Activated naive CD8-positive, alpha-beta T cell treated with anti-CD3 and anti-CD28 coated beads, Interleukin-2, amount 50 U/mL, for 24 hours (primary cell): ENCODE data around the gene DAPL1.

Experiments used
- ATAC-seq: fragments of 150-1000 bp; cut with Tn5 transposase; one replicate; pipeline ENCODE4 v1.10.0; 2021
- DNase-seq: peaks from one replicate; pipeline ENCODE4 v3.0.0; 2021
- H3K27ac Mint-ChIP-seq: one replicate; pipeline ENCODE4 v1.8.0; 2021; ENCODE audit warnings: mild to moderate bottlenecking, mixed read lengths
- H3K27me3 Mint-ChIP-seq: one replicate; pipeline ENCODE4 v1.8.0; 2021; ENCODE audit warnings: mixed read lengths
- H3K36me3 Mint-ChIP-seq: one replicate; pipeline ENCODE4 v1.8.0; 2021; ENCODE audit warnings: low read depth, mixed read lengths
- H3K4me1 Mint-ChIP-seq: one replicate; pipeline ENCODE4 v1.8.0; 2021; ENCODE audit warnings: mixed read lengths
- H3K4me3 Mint-ChIP-seq: one replicate; pipeline ENCODE4 v1.8.0; 2021; ENCODE audit warnings: mild to moderate bottlenecking, moderate library complexity, mixed read lengths
- H3K9me3 Mint-ChIP-seq: one replicate; pipeline ENCODE4 v1.8.0; 2021; ENCODE audit warnings: mixed read lengths

Gene DAPL1

DNA sequence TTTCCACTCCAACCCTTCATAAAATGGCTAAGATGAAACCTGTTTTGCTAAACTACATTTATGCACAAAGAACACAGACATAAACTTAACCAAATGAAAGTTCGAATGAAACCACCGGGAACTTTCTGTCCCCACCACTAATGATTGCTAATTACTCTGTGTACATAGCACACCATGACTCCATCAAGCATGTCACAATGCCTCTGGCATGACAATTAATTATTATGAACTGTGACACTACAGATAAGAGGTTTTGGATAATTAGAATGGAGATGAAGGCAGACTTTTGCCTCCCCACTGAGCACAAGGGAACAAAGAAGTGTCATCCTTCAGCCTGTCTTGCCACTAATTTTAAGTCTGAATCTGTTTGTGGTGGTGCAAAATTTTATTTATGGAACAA is 1.5 kb downstream of the DAPL1 start:
- Mint-ChIP-seq H3K36me3 (no peaks in the 10 kb centered on the region), H3K9me3 (no peaks in the 10 kb centered on the region), H3K27me3 (peaks cover 5% of the 10 kb centered on the region), H3K4me1 (no peaks in the 10 kb centered on the region), H3K27ac (no peak overlapping the region), H3K4me3 (no peak overlapping the region)
- no peak for DNase-seq
- no peak for ATAC-seq

GRCh38 chr2:158797963-158798700 is 3.0 kb downstream of the DAPL1 start:
- Mint-ChIP-seq H3K36me3 (no peaks in the 10 kb centered on the region), H3K4me1 (no peaks in the 10 kb centered on the region), H3K9me3 (no peaks in the 10 kb centered on the region), H3K27ac (no peak overlapping the region), H3K27me3 (peaks cover 5% of the 10 kb centered on the region), H3K4me3 (no peak overlapping the region)
- ATAC-seq (no peak), DNase-seq (no peak)

- DNase-seq (no peak), ATAC-seq (no peak)
- Mint-ChIP-seq H3K4me3 (no peak overlapping the region), H3K9me3 (no peaks in the 10 kb centered on the region), H3K4me1 (no peaks in the 10 kb centered on the region), H3K36me3 (no peaks in the 10 kb centered on the region), H3K27me3 (peaks cover 5% of the 10 kb centered on the region), H3K27ac (no peak overlapping the region)
Observed at GRCh38 chr2:158799181-158799580, 4.1 kb downstream of the DAPL1 start.

- H3K9me3 Mint-ChIP-seq = no peaks in the 10 kb centered on the region
- DNase-seq (no peak), ATAC-seq (no peak)
- no peak overlapping the region for H3K4me3 Mint-ChIP-seq
- peaks cover 3% of the 10 kb centered on the region for H3K27me3 Mint-ChIP-seq
- no peaks in the 10 kb centered on the region for H3K4me1 Mint-ChIP-seq
- no peaks in the 10 kb centered on the region for H3K36me3 Mint-ChIP-seq
- H3K27ac Mint-ChIP-seq = no peak overlapping the region
Observed at GRCh38 chr2:158803506-158803905, 8.4 kb downstream of the DAPL1 start.

- Mint-ChIP-seq H3K4me1 (no peaks in the 10 kb centered on the region), H3K27ac (no peak overlapping the region), H3K9me3 (no peaks in the 10 kb centered on the region), H3K36me3 (no peaks in the 10 kb centered on the region), H3K4me3 (no peak overlapping the region), H3K27me3 (peaks cover 3% of the 10 kb centered on the region)
- ATAC-seq (no peak), DNase-seq (no peak)
Observed at GRCh38 chr2:158805255-158805654, 10.1 kb downstream of the DAPL1 start.

- no peaks in the 10 kb centered on the region for H3K9me3 Mint-ChIP-seq
- H3K4me1 Mint-ChIP-seq = no peaks in the 10 kb centered on the region
- no peaks in the 10 kb centered on the region for H3K36me3 Mint-ChIP-seq
- no peak overlapping the region for H3K27ac Mint-ChIP-seq
- no peak for ATAC-seq
- no peak for DNase-seq
- H3K27me3 Mint-ChIP-seq = peaks cover 3% of the 10 kb centered on the region
- H3K4me3 Mint-ChIP-seq = no peak overlapping the region
Observed at GRCh38 chr2:158805936-158806335, 10.8 kb downstream of the DAPL1 start.

DNA sequence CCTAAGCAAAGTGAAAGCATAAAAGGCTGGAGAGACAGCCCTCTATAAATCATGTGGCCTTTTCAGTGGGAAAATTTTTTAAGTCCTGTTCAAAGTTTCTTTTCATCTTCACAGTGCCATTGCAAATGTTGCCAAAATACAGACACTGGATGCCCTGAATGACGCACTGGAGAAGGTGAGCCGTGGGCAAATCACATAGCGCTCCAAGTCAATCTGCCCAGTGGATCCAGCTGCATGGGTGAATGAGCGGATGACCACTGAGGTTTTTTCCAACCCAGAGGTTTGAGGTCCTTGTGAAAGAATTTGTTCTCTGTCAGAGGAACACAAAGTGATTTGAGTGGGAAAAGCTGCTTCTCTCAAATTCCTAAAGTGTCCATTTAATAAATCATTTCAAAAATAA is 11.8 kb downstream of the DAPL1 start:
- Mint-ChIP-seq H3K36me3 (no peaks in the 10 kb centered on the region), H3K27ac (no peak overlapping the region), H3K4me3 (no peak overlapping the region)

GRCh38 chr2:158808426-158808825 is 13.3 kb downstream of the DAPL1 start:
- peaks cover 11% of the 10 kb centered on the region for H3K27me3 Mint-ChIP-seq
- no peak for DNase-seq
- no peaks in the 10 kb centered on the region for H3K4me1 Mint-ChIP-seq
- no peak overlapping the region for H3K27ac Mint-ChIP-seq
- no peak overlapping the region for H3K4me3 Mint-ChIP-seq
- no peaks in the 10 kb centered on the region for H3K36me3 Mint-ChIP-seq
- ATAC-seq = no peak
- H3K9me3 Mint-ChIP-seq = no peaks in the 10 kb centered on the region

More for the DNA sequence above, 11.8 kb downstream of the DAPL1 start:
- no peaks in the 10 kb centered on the region for H3K9me3 Mint-ChIP-seq
- H3K27me3 Mint-ChIP-seq = peaks cover 4% of the 10 kb centered on the region
- no peaks in the 10 kb centered on the region for H3K4me1 Mint-ChIP-seq
- DNase-seq (no peak), ATAC-seq (no peak)

- Mint-ChIP-seq H3K27me3 (peaks cover 15% of the 10 kb centered on the region), H3K9me3 (no peaks in the 10 kb centered on the region), H3K27ac (no peak overlapping the region), H3K4me3 (no peak overlapping the region), H3K36me3 (no peaks in the 10 kb centered on the region), H3K4me1 (no peaks in the 10 kb centered on the region)
- ATAC-seq (no peak), DNase-seq (no peak)
Observed at GRCh38 chr2:158809816-158810215, 14.7 kb downstream of the DAPL1 start.

- H3K4me3 Mint-ChIP-seq = no peak overlapping the region
- ATAC-seq (no peak), DNase-seq (no peak)
- H3K9me3 Mint-ChIP-seq = no peaks in the 10 kb centered on the region
- no peaks in the 10 kb centered on the region for H3K36me3 Mint-ChIP-seq
- peaks cover 15% of the 10 kb centered on the region for H3K27me3 Mint-ChIP-seq
- no peaks in the 10 kb centered on the region for H3K4me1 Mint-ChIP-seq
- H3K27ac Mint-ChIP-seq = no peak overlapping the region
Observed at GRCh38 chr2:158810731-158811460, 15.8 kb downstream of the DAPL1 start.

GRCh38 chr2:158815166-158815565 is 20.0 kb downstream of the DAPL1 start:
- Mint-ChIP-seq H3K27ac (no peak overlapping the region), H3K27me3 (peaks cover 17% of the 10 kb centered on the region), H3K9me3 (no peaks in the 10 kb centered on the region), H3K36me3 (no peaks in the 10 kb centered on the region), H3K4me3 (no peak overlapping the region), H3K4me1 (no peaks in the 10 kb centered on the region)
- DNase-seq (no peak), ATAC-seq (no peak)

GRCh38 chr2:158815658-158816057 is 20.5 kb downstream of the DAPL1 start:
- Mint-ChIP-seq H3K36me3 (no peaks in the 10 kb centered on the region), H3K4me3 (no peak overlapping the region), H3K9me3 (no peaks in the 10 kb centered on the region), H3K27me3 (peaks cover 17% of the 10 kb centered on the region), H3K4me1 (no peaks in the 10 kb centered on the region), H3K27ac (no peak overlapping the region)
- ATAC-seq (no peak), DNase-seq (no peak)

- Mint-ChIP-seq H3K27me3 (peaks cover 13% of the 10 kb centered on the region), H3K4me3 (no peak overlapping the region), H3K36me3 (no peaks in the 10 kb centered on the region), H3K27ac (no peak overlapping the region), H3K9me3 (no peaks in the 10 kb centered on the region), H3K4me1 (no peaks in the 10 kb centered on the region)
- ATAC-seq (no peak), DNase-seq (no peak)
Observed at GRCh38 chr2:158817588-158817987, 22.5 kb downstream of the DAPL1 start.

DNA sequence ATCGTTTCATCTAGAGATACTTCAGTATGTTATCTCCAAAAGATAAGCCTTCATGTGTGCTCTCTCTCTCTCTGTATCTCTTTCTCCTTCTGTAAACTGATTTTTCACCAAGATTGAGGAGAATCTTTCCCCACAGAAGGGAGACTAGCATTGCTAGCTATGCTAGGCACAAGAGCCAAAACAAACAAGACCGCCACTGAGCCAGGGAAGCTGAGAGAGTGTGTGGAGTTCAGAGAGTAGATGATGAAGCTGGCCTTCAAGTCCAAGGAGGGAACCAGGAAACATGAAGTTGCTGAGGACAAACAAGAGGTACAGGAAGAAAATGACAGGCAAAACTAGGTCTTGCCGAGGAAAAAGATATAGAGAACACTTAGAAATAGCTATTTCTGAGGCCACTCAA is 23.4 kb downstream of the DAPL1 start:
- no peaks in the 10 kb centered on the region for H3K36me3 Mint-ChIP-seq
- peaks cover 9% of the 10 kb centered on the region for H3K27me3 Mint-ChIP-seq
- no peak overlapping the region for H3K4me3 Mint-ChIP-seq
- no peak overlapping the region for H3K27ac Mint-ChIP-seq
- no peak for ATAC-seq
- no peak for DNase-seq
- no peaks in the 10 kb centered on the region for H3K9me3 Mint-ChIP-seq
- no peaks in the 10 kb centered on the region for H3K4me1 Mint-ChIP-seq

DNA sequence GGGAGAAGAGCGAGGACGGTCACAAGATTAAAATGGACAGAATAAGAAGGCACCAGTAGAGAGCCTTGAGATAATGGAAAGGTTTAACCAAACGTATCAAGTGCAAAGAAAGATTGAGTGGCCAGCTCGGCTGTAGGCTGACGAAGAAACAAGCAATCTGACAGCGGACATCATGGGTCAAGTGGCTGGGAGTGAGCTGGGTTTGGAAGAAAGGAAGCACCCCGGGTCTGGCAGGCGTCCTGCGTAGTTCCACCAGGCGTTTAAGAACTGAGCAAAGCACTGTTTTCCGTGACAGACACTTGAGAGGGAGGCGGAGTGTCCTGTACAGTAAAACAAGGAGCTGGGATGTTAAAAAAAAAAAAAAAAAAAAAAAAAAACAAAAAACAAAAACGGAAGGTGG is 27.1 kb downstream of the DAPL1 start:
- no peak overlapping the region for H3K4me3 Mint-ChIP-seq
- no peak for ATAC-seq

More for the DNA sequence above, 27.1 kb downstream of the DAPL1 start:
- no peaks in the 10 kb centered on the region for H3K36me3 Mint-ChIP-seq
- DNase-seq = no peak
- no peak overlapping the region for H3K27ac Mint-ChIP-seq
- peaks cover 14% of the 10 kb centered on the region for H3K27me3 Mint-ChIP-seq
- no peaks in the 10 kb centered on the region for H3K4me1 Mint-ChIP-seq
- H3K9me3 Mint-ChIP-seq = no peaks in the 10 kb centered on the region
